Neural cell (in vitro differentiated cells): ENCODE results near the gene GARIN5A.

Experiments used
- CTCF ChIP-seq: fragments of 450-650 bp; IDR thresholded peaks from 2 replicates; pipeline ENCODE4 v1.5.1; 2014; ENCODE audit warnings: antibody characterized with exemption, mild to moderate bottlenecking, moderate library complexity; ENCODE audit not compliant: poor library complexity, severe bottlenecking
- EP300 ChIP-seq: fragments of 450-650 bp; conservative IDR thresholded peaks from 2 replicates; pipeline ENCODE4 v1.6.1; 2014; ENCODE audit warnings: antibody characterized with exemption, mild to moderate bottlenecking, moderate library complexity; ENCODE audit not compliant: poor library complexity, severe bottlenecking
- EZH2 ChIP-seq: fragments of 200-600, 300-800 bp; shearing (Covaris generic), sonication (generic); IDR thresholded peaks from 2 replicates; pipeline ENCODE4 v1.6.1; 2014; ENCODE audit warnings: antibody characterized with exemption, low read length, borderline replicate concordance, mild to moderate bottlenecking; ENCODE audit not compliant: insufficient read depth, poor library complexity, severe bottlenecking
- MXI1 ChIP-seq: fragments of 450-650 bp; conservative IDR thresholded peaks from 2 replicates; pipeline ENCODE4 v1.6.1; 2014; ENCODE audit warnings: antibody characterized with exemption, mild to moderate bottlenecking; ENCODE audit not compliant: poor library complexity, severe bottlenecking
- POLR2AphosphoS5 ChIP-seq: IDR thresholded peaks from 2 replicates; pipeline ENCODE4 v1.6.1; 2012
- RAD21 ChIP-seq: fragments of 450-650 bp; conservative IDR thresholded peaks from 2 replicates; pipeline ENCODE4 v1.6.1; 2014; ENCODE audit warnings: antibody characterized with exemption, mild to moderate bottlenecking, moderate library complexity
- SMC3 ChIP-seq: fragments of 450-650 bp; conservative IDR thresholded peaks from 2 replicates; pipeline ENCODE4 v1.6.1; 2014; ENCODE audit warnings: antibody characterized with exemption, mild to moderate bottlenecking, moderate library complexity; ENCODE audit not compliant: poor library complexity
- TAF1 ChIP-seq: IDR thresholded peaks from 2 replicates; pipeline ENCODE4 v1.6.1; 2012; ENCODE audit warnings: low read depth

DNA sequence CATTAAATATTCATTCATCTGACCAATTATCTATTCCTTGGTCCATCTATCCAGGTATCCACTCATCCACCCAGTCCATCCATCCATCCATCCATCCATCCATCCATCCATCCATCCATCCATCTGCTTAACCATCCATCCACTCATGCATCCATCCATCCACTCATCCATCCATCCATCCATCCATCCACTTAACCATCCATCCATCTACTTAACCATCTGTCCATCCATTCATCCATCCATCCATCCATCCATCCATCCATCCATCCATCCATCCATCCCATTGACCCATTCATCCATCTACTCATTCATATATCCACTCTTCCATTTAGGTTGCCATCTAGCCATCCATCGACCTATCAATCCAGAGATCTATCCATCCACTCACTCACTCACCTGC is 32.6 kb downstream of the GARIN5A start:
- TF ChIP-seq CTCF = no peak
- no peak for TF ChIP-seq TAF1
- TF ChIP-seq EP300 = no peak
- no peak for TF ChIP-seq RAD21
- no peak for TF ChIP-seq MXI1
- no peak for TF ChIP-seq POLR2AphosphoS5
- no peak for TF ChIP-seq EZH2
- TF ChIP-seq SMC3 = no peak
